Measurements from ENCODE around the gene SCN5A.

DNA sequence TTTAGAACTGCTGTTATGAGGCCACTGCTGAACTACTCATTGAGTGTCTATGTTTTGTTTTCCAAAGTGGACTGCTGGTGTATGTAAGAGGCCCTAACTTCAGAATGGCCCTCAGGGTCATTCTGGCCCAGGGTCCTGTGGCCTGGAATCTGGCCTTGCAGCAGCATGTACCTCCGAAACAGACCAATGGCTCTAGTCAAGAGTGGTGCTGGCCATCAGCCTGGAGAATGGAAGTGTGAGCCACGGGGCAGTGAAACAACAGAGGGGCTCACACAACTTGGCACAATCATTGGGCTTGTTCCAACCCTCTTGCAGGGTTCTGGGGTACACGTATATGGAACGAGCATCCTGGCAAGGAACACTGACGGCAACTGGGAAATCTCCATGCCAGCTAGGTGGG lies 40.5 kb downstream of the SCN5A start:
- no peak for TF ChIP-seq POLR2A (IDR thresholded peaks at IDR 0.05)
- TF ChIP-seq, protein P1, sequence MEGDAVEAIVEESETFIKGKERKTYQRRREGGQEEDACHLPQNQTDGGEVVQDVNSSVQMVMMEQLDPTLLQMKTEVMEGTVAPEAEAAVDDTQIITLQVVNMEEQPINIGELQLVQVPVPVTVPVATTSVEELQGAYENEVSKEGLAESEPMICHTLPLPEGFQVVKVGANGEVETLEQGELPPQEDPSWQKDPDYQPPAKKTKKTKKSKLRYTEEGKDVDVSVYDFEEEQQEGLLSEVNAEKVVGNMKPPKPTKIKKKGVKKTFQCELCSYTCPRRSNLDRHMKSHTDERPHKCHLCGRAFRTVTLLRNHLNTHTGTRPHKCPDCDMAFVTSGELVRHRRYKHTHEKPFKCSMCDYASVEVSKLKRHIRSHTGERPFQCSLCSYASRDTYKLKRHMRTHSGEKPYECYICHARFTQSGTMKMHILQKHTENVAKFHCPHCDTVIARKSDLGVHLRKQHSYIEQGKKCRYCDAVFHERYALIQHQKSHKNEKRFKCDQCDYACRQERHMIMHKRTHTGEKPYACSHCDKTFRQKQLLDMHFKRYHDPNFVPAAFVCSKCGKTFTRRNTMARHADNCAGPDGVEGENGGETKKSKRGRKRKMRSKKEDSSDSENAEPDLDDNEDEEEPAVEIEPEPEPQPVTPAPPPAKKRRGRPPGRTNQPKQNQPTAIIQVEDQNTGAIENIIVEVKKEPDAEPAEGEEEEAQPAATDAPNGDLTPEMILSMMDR (IDR thresholded peaks at IDR 0.05) = no peak
